GM18909 (cell line): ENCODE measurements around the gene QPCT.

ENCODE experiments used
- ATAC-seq: cut with Tn5 transposase; IDR thresholded peaks from one replicate; pipeline ENCODE4 v1.9.1; 2021; ENCODE audit warnings: mild to moderate bottlenecking; ENCODE audit not compliant: unreplicated experiment, poor library complexity

QPCT gene

GRCh38 chr2:37324536-37324785, 20.0 kb upstream of the QPCT start:
- ATAC-seq: no peak

- ATAC-seq: peak; percentile 76
These were observed 19.4 kb upstream of the QPCT start, which contains the start of gene PRKD3 for GRCh38 chr2:37324786-37325624. PRKD3 (minus strand) TSS chr2:37324833; CDS start chr2:37316524, 8,309 bp downstream.

- ATAC-seq: no peak
These were observed 18.8 kb upstream of the QPCT start for GRCh38 chr2:37325625-37326071.

- no peak for ATAC-seq
These were observed 18.1 kb upstream of the QPCT start for GRCh38 chr2:37326285-37326684.

DNA sequence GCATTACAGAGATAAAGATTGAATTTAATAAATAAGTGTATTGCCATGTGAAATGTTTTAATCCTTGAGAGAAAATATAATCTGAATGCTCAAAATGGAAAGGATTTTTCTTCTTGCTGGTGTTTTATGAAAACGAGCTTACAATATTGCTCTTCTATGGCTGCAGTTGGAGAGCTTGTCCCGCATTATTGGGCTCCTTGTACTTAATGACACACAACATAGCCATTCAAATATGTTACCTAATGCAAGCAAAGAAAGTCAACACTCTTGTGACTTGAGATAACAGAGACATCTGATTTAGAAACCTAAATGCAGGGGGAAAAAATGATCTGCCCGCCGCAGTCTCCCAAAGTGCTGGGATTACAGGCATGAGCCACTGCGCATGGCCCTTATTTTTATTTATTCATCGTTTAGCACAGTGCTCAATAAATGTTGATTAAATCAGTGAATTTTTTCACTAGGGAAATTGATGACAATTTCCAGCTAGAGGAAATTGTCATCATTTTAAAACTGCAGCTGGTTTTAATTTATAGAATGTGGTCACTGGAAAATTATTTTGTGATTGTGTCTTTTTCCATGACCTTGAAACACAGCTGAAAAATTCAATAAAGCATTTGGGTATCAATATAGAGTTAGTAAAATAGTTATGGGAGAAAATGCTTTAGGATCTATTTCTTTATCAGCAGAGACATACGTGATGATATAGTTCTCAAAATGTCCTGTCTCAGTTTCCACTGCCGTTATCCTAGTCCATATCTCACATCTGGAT, 17.4 kb upstream of the QPCT start:
- ATAC-seq: no peak

- no peak for ATAC-seq
These were observed 13.7 kb upstream of the QPCT start for GRCh38 chr2:37330681-37331080.

DNA sequence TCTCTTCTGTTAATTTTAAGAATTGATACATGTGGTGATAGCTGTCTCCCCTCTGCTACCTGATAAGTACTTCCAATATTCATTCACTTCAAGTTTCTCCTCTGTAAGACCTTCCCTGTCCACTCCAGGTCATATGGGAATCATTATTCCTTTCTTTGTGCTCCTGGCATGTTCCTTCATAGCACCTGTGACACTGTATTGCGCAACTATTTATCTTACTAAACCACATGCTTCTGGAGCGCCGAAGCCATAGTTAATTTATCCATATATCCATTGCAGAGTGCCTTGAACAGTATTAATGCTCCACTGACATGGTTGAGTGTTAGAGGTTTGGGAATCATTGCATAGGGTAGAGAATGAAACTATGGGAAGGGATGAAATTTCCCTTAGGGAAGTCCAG, 11.9 kb upstream of the QPCT start:
- no peak for ATAC-seq

- no peak for ATAC-seq
These were observed 11.2 kb upstream of the QPCT start for GRCh38 chr2:37333256-37333655.

- ATAC-seq: no peak
These were observed 8.8 kb upstream of the QPCT start for GRCh38 chr2:37335604-37336003.

DNA sequence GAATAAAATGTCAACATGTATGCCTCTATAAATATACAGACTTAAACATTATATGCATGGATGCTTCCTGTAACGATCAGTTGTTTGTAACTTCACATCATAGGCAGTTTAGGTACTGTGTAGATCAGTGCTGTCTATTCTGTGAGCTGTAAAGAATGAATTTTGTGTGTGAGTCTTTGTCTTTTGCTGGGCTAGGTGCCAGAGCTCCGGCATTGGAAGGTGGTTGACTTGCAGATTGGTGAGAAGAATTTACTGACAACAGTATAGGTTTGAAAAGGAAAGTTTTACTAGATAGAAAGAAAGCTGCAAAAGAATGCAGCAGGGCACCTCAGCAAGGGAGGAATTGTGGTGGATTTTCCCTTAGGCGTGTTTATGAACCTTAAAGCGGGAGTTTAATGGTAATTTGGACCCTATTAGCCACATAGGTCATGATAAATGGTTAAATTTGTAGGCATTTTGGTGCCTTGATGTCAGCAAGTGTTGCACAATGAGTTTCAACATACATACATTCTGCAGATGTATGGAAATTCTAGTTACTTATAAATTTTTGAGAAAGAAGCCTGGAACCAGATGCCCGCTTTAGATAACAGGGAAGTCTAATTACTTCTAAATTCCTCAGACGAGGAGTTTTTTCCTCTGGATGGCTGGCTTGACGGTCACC, 6.7 kb upstream of the QPCT start:
- no peak for ATAC-seq

DNA sequence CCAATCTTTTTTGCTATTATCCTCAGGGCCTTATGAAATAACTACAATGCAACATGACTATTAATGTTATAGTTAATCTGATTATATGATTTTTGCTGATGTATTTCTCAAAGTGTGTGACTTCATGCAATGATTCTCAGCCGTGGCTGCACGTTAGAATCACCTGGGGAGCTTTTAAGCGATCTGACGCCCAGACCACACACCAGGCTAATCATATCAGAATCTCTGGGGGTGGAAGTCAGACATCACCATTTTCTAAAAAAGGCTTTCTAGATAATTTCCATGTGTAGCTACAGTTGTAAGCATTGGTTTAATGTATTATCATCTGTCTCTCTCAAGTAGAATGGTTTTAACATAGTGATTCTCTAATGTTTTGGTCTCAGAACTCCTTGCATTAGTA, 5.5 kb upstream of the QPCT start:
- ATAC-seq: no peak

GRCh38 chr2:37340637-37341036, 3.8 kb upstream of the QPCT start:
- ATAC-seq: no peak

DNA sequence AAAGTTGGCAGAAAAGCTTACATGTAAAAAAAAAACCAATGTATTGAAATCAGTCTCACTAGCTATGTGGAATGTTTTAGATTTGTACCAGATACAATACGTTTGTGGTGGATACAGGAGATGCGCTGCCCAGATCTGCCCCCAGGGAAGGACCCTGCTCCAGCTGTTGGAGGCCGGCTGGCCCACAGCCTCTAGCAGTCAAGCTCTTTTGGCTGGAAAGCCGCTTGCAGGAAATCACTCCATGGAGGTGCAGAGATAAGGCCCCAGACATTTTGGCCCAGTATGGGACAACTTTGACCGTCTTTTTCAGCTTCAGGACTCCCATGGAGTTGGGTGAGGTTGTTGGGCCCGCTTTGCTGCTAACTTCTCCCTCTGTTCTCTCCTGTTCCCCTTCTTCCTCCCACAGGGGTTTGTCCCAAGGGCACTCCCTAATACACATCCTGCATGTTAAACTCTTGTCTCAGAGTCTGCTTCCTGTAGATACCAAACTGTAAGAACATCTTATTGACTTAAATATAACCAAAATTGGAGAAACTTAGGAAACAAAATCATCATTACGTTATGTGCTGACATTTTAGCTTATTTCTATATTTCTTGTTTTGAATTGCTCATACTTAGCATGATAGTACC, 1.7 kb upstream of the QPCT start:
- ATAC-seq: no peak

DNA sequence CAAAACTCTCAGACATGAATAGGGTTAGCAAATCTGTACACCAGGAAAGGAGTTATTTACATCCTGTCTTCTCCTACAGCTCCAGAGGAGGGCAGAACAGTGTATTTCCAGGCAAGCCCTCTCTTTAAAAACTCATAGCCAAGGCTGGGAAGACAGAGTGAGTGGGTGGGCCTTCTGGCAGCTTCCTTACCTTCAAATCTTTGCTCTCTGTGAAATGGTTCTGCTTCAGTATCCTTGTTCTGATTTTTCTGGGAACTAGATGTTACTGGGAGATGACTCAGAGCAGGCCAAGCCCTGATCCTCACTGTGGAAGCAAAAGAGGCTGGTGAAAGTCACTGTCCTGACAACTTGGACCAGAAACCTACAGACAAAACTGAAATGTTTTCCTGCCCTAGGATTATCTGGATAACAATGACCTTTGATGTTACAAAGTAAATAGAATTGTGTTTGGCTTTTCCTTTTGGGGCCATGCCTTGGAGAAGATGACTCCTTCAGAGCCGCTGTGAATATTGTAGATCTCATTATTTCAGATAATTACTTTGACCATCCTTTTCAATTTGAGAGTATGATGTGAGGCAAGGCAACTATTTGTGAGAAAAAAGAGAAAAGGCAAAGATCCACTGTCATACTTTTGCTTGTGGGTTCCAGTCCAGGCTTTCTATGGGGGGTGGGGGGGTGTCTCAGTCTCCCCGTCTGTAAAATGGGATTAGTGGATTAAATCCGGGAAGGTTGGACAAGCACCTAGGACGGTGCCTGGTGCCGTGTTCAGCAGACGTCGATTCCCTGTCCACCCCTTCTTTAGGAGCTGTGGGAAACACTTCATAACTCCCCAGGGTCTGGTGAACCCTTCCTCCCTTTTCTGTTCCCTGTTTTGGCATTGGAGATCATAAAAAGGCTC, 644 bp upstream of the QPCT start:
- no peak for ATAC-seq

GRCh38 chr2:37348155-37348554, 3.7 kb downstream of the QPCT start:
- ATAC-seq: no peak

DNA sequence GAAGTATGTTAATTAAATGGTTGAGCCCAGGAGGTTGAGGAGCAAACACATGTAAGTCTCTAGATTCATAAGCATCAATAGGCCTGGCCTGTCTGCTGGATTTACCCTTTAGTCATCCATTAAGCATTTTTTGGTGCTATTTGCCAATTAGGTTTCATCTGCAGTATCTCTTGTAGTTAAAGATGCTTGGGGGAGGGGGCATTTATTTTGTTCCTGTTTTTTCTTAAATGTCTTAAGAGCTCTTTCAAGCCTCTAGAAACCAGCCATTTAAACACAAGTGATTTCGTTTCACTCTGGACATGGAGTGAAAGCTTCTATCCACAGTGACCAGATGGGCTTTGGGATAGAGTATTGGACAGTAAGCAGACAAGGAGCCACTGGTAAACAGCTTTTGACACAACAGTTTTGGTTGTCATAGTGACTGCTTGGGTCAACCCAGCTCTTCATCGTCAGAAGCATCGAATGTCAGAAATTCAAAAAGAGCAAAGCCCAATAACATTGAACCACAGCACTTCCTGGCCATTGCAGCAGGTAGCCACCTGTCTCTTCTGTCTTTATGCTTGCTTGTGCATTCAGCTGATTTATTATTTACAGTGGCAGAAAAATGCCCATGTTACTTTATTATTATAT, 4.9 kb downstream of the QPCT start:
- no peak for ATAC-seq

DNA sequence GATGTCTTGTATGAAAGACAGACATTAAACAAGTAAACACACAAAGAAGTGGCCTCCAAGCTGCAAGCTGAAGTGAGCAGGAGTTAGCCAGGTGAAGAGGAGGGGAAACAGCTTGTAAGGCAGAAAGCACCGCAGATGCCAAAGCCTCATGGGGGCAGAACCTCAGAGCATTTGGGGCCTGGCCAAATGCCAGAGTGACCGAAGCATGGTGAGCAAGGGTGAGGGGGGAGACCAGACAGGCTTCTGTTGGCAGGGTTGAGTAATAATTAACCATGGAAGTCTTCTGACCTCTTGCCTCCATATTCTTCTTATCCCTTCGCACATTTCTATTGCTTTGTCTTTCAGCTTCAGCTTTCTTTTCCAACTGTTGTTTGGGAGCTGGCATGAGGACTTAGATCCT, 5.6 kb downstream of the QPCT start:
- peak; percentile 85 for ATAC-seq

GRCh38 chr2:37354531-37354930, 10.1 kb downstream of the QPCT start:
- no peak for ATAC-seq

DNA sequence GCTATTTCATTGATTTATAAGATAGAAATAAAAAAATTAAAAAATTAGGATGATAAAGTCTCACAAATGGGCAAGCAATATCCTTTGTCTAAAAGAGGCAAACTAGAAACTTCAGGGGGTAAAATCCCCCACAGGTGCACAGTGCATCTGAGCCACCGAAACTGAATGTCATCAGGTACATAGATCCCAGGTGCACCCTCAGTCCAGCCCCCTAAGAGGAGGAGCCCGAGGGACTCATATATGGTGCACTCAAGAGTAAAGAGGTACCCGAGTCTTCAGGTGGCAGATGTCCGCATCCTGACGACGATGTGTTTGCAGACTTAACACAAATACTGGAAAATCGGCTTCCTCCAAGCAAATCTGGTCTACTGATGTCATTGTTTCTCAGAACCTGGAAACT, 11.3 kb downstream of the QPCT start:
- no peak for ATAC-seq
